ENCODE results near the gene ELF3. TPM values are rescaled to one million over a fixed set of nuclear protein-coding genes. Genes with fewer than 3 reads are reported as not detected.

ELF3 gene
- total RNA-seq, 2 experiments from 2014 or later, result 2.0 to 2.7 TPM

GRCh38 chr1:202011994-202012393 lies 1.6 kb downstream of the ELF3 start:
- DNase-seq (no peak), ATAC-seq (ENCODE audit: poor library complexity) (no peak)
- Histone ChIP-seq H3K27ac (ENCODE audit: low read depth in 1 of 2, low read length in 2 of 2) (no peak overlapping the region), H3K27me3 (ENCODE audit: control insufficient read depth in 1 of 2, insufficient read depth in 2 of 2, low read length in 2 of 2) (no peaks in the 10 kb centered on the region), H3K4me1 (ENCODE audit: insufficient read depth, low read length) (peaks cover 3% of the 10 kb centered on the region), H3K36me3 (ENCODE audit: insufficient read depth, low read length) (no peaks in the 10 kb centered on the region), H3K9me3 (ENCODE audit: control insufficient read depth in 1 of 2, insufficient read depth in 1 of 2, low read length in 2 of 2) (peaks cover 0 to 6% of the 10 kb centered on the region in 2 experiments), H3K4me3 (ENCODE audit: low read length) (no peak overlapping the region)
- Mint-ChIP-seq H3K4me1 (ENCODE audit: low read depth) (no peaks in the 10 kb centered on the region), H3K4me3 (no peak overlapping the region), H3K27ac (no peak overlapping the region), H3K9me3 (no peaks in the 10 kb centered on the region), H3K36me3 (ENCODE audit: low read depth) (peaks cover 7% of the 10 kb centered on the region), H3K27me3 (peaks cover 12% of the 10 kb centered on the region)
- intact Hi-C loops (cut with DNase I, micrococcal nuclease), result no loop called here
- TF ChIP-seq CTCF (IDR thresholded peaks at IDR 0.05), result no peak
- POLR2A ChIA-PET, result interaction anchor here (0.6 kb wide), 1 partner anchor 38 kb away, joined by 4 read pairs; no protein-coding TSS in a partner anchor
- CTCF ChIA-PET, result no interaction called here

- Mint-ChIP-seq H3K27me3 (peaks cover 16% of the 10 kb centered on the region), H3K36me3 (ENCODE audit: low read depth) (no peaks in the 10 kb centered on the region), H3K4me1 (ENCODE audit: low read depth) (no peaks in the 10 kb centered on the region), H3K9me3 (no peaks in the 10 kb centered on the region), H3K27ac (no peak overlapping the region), H3K4me3 (no peak overlapping the region)
- CTCF ChIA-PET, result no interaction called here
- peaks cover 0 to 6% of the 10 kb centered on the region in 2 experiments for H3K9me3 ChIP-seq (ENCODE audit: control insufficient read depth in 1 of 2, insufficient read depth in 1 of 2, low read length in 2 of 2)
- H3K4me3 ChIP-seq (ENCODE audit: low read length), result no peak overlapping the region
- no peak for TF ChIP-seq CTCF (IDR thresholded peaks at IDR 0.05)
- DNase-seq (no peak), ATAC-seq (ENCODE audit: poor library complexity) (no peak)
- no peak overlapping the region for H3K27ac ChIP-seq (ENCODE audit: low read depth in 1 of 2, low read length in 2 of 2)
- H3K36me3 ChIP-seq (ENCODE audit: insufficient read depth, low read length), result no peaks in the 10 kb centered on the region
- H3K27me3 ChIP-seq (ENCODE audit: control insufficient read depth in 1 of 2, insufficient read depth in 2 of 2, low read length in 2 of 2), result no peaks in the 10 kb centered on the region
- POLR2A ChIA-PET, result no interaction called here
- peaks cover 3% of the 10 kb centered on the region for H3K4me1 ChIP-seq (ENCODE audit: insufficient read depth, low read length)
- intact Hi-C loops (cut with DNase I, micrococcal nuclease), result no loop called here
Observed at GRCh38 chr1:202012544-202013478, 2.4 kb downstream of the ELF3 start.

GRCh38 chr1:202013603-202014002 lies 3.2 kb downstream of the ELF3 start:
- Mint-ChIP-seq H3K4me1 (ENCODE audit: low read depth) (no peaks in the 10 kb centered on the region), H3K27me3 (peaks cover 16% of the 10 kb centered on the region), H3K9me3 (no peaks in the 10 kb centered on the region), H3K27ac (no peak overlapping the region), H3K36me3 (ENCODE audit: low read depth) (no peaks in the 10 kb centered on the region), H3K4me3 (no peak overlapping the region)
- ATAC-seq (ENCODE audit: poor library complexity) (no peak), DNase-seq (no peak)
- intact Hi-C loops (cut with DNase I, micrococcal nuclease), result no loop called here
- no peaks in the 10 kb centered on the region for H3K36me3 ChIP-seq (ENCODE audit: insufficient read depth, low read length)
- CTCF ChIA-PET, result no interaction called here
- H3K9me3 ChIP-seq (ENCODE audit: control insufficient read depth in 1 of 2, insufficient read depth in 1 of 2, low read length in 2 of 2), result peaks cover 0 to 6% of the 10 kb centered on the region in 2 experiments
- H3K4me1 ChIP-seq (ENCODE audit: insufficient read depth, low read length), result peaks cover 3% of the 10 kb centered on the region
- no peaks in the 10 kb centered on the region for H3K27me3 ChIP-seq (ENCODE audit: control insufficient read depth in 1 of 2, insufficient read depth in 2 of 2, low read length in 2 of 2)
- POLR2A ChIA-PET, result no interaction called here
- no peak overlapping the region for H3K4me3 ChIP-seq (ENCODE audit: low read length)
- TF ChIP-seq CTCF (IDR thresholded peaks at IDR 0.05), result no peak
- no peak overlapping the region for H3K27ac ChIP-seq (ENCODE audit: low read depth in 1 of 2, low read length in 2 of 2)
